Nephron (organoid): ENCODE results near the gene MAFG.

Experiments used
- H3K27ac Mint-ChIP-seq, 3 experiments: 2 replicates each; pipeline ENCODE4 v1.8.0; 2020; ENCODE audit warnings: mixed read lengths in 3 of 3, mild to moderate bottlenecking in 2 of 3, moderate library complexity in 1 of 3
- H3K27me3 Mint-ChIP-seq: 2 replicates; pipeline ENCODE4 v1.8.0; 2021; ENCODE audit warnings: low read depth, mild to moderate bottlenecking, moderate library complexity, mixed read lengths
- H3K36me3 Mint-ChIP-seq: 2 replicates; pipeline ENCODE4 v1.8.0; 2020; ENCODE audit warnings: low read depth, mixed read lengths
- H3K4me1 Mint-ChIP-seq: 2 replicates; pipeline ENCODE4 v1.8.0; 2020; ENCODE audit warnings: mixed read lengths
- H3K4me3 Mint-ChIP-seq, 3 experiments: 2 replicates each; pipeline ENCODE4 v1.8.0; 2020; ENCODE audit warnings: mild to moderate bottlenecking in 3 of 3, mixed read lengths in 3 of 3, moderate library complexity in 2 of 3
- H3K9me3 Mint-ChIP-seq: 2 replicates; pipeline ENCODE4 v1.8.0; 2020; ENCODE audit warnings: mixed read lengths
- CTCF ChIP-seq, 3 experiments: fragments of 200-600 bp; sonication (generic); IDR thresholded peaks; one replicate each; pipeline ENCODE4 v1.5.0; 2021; ENCODE audit warnings: antibody characterized with exemption in 3 of 3; ENCODE audit not compliant: unreplicated experiment in 3 of 3

The MAFG gene

GRCh38 chr17:81957691-81958432 lies 30.3 kb upstream of the MAFG start:
- H3K4me3 Mint-ChIP-seq, result peak overlapping the region; percentile 74 to 79 (median 76)
- peaks cover 30% of the 10 kb centered on the region for H3K27me3 Mint-ChIP-seq
- no peak overlapping the region for H3K27ac Mint-ChIP-seq
- H3K9me3 Mint-ChIP-seq, result no peaks in the 10 kb centered on the region
- no peaks in the 10 kb centered on the region for H3K36me3 Mint-ChIP-seq
- no peak for TF ChIP-seq CTCF (IDR thresholded peaks at IDR 0.05; ENCODE audit: unreplicated experiment in 3 of 3)
- peaks cover 6% of the 10 kb centered on the region for H3K4me1 Mint-ChIP-seq

GRCh38 chr17:81956607-81957589 lies 29.4 kb upstream of the MAFG start:
- no peak overlapping the region for H3K27ac Mint-ChIP-seq
- H3K36me3 Mint-ChIP-seq, result no peaks in the 10 kb centered on the region
- peak overlapping the region in 1 of 3 experiments; percentile 42 for H3K4me3 Mint-ChIP-seq
- peaks cover 21% of the 10 kb centered on the region for H3K27me3 Mint-ChIP-seq
- H3K9me3 Mint-ChIP-seq, result no peaks in the 10 kb centered on the region
- no peaks in the 10 kb centered on the region for H3K4me1 Mint-ChIP-seq
- TF ChIP-seq CTCF (IDR thresholded peaks at IDR 0.05; ENCODE audit: unreplicated experiment in 3 of 3), result no peak

GRCh38 chr17:81955756-81956544 lies 28.4 kb upstream of the MAFG start:
- TF ChIP-seq CTCF (IDR thresholded peaks at IDR 0.05; ENCODE audit: unreplicated experiment in 3 of 3), result no peak
- Mint-ChIP-seq H3K4me1 (no peaks in the 10 kb centered on the region), H3K36me3 (no peaks in the 10 kb centered on the region), H3K9me3 (no peaks in the 10 kb centered on the region), H3K27me3 (peaks cover 21% of the 10 kb centered on the region), H3K27ac (no peak overlapping the region), H3K4me3 (no peak overlapping the region)

- no peak for TF ChIP-seq CTCF (IDR thresholded peaks at IDR 0.05; ENCODE audit: unreplicated experiment in 3 of 3)
- Mint-ChIP-seq H3K4me3 (no peak overlapping the region), H3K36me3 (no peaks in the 10 kb centered on the region), H3K27me3 (peaks cover 24% of the 10 kb centered on the region), H3K9me3 (no peaks in the 10 kb centered on the region), H3K4me1 (no peaks in the 10 kb centered on the region), H3K27ac (no peak overlapping the region)
Measured at GRCh38 chr17:81955058-81955681, 27.6 kb upstream of the MAFG start.
